ENCODE measurements around the gene UAP1L1.

- no peak for TF ChIP-seq CTCF (IDR thresholded peaks at IDR 0.05; ENCODE audit: low read depth, low read length)
- no peak for TF ChIP-seq MAX (IDR thresholded peaks at IDR 0.05; ENCODE audit: low read depth, low read length)
- no peak for TF ChIP-seq POLR2A (IDR thresholded peaks at IDR 0.05; ENCODE audit: extremely low read depth, insufficient read length)
These were observed 6.2 kb downstream of the UAP1L1 start for GRCh38 chr9:137083394-137084004.

All from NB4 (cell line).